A549 (cell line): Measurements from ENCODE around the gene ALDH7A1. TPM values are rescaled to one million over a fixed set of nuclear protein-coding genes. Genes with fewer than 3 reads are reported as not detected.

Experiments
- ATAC-seq, 2 experiments: fragments of 200-7000 bp in 1 of 2; fragments of >200 bp in 1 of 2; cut with Nextera tagmentation in 1 of 2; cut with Tn5 transposase in 1 of 2; 3 replicates each; pipeline versions ENCODE4 v1.8.0 to v1.9.1; 2018 to 2020; ENCODE audit warnings: mild to moderate bottlenecking in 1 of 2, moderate library complexity in 1 of 2
- CTCF ChIA-PET: fragments of 300-600 bp; sonication (Branson Sonifier 250); formaldehyde crosslinking; extraction: SDS; loops from one replicate; lab custom pipeline; 2021; ENCODE audit warnings: antibody characterized with exemption, inconsistent platforms; lab: Yijun Ruan, JAX
- POLR2A ChIA-PET: fragments of 350-600 bp; formaldehyde crosslinking; extraction: SDS; loops from one replicate; lab custom pipeline; 2021; ENCODE audit warnings: antibody characterized with exemption, inconsistent platforms; lab: Yijun Ruan, JAX
- DNase-seq, 2 experiments: peaks; one replicate each; pipeline versions ENCODE4 v3.0.0 to v3.0.0-alpha.2; 2011 to 2016; ENCODE audit warnings: low read depth in 1 of 2, low spot score in 1 of 2
- FAIRE-seq: peaks from 2 replicates; lab custom pipeline; 2011; peaks lifted over from hg19 to GRCh38; lab: Jason Lieb, UNC
- H3K27ac ChIP-seq, 2 experiments: fragments of >200 bp; sonication (Bioruptor Twin); formaldehyde crosslinking; 3 replicates each; pipeline ENCODE4 v1.5.1; 2016 to 2017
- H3K4me1 ChIP-seq: fragments of >200 bp; sonication (Bioruptor Twin); formaldehyde crosslinking; 3 replicates; pipeline ENCODE4 v1.6.1; 2016
- H3K4me2 ChIP-seq: fragments of >200 bp; sonication (Bioruptor Twin); formaldehyde crosslinking; 3 replicates; pipeline ENCODE4 v1.6.1; 2016
- H3K4me3 ChIP-seq: fragments of >200 bp; sonication (Bioruptor Twin); formaldehyde crosslinking; 3 replicates; pipeline ENCODE4 v1.5.1; 2016
- H3K9me3 ChIP-seq: fragments of >200 bp; sonication (Bioruptor Twin); formaldehyde crosslinking; 3 replicates; pipeline ENCODE4 v1.6.1; 2016
- CBX2 ChIP-seq: fragments of 200-600 bp; sonication (generic); IDR thresholded peaks from 2 replicates; pipeline ENCODE4 v1.6.1; 2016; ENCODE audit warnings: low read depth, mild to moderate bottlenecking, borderline replicate concordance
- EP300 ChIP-seq, 2 experiments: fragments of >200 bp; sonication (Bioruptor Twin); formaldehyde crosslinking; IDR thresholded peaks; 2 replicates in 1 of 2; 3 replicates in 1 of 2; pipeline ENCODE4 v1.6.1; 2016 to 2017
- FOSL2 ChIP-seq, 2 experiments: fragments of 450-650 bp in 1 of 2; fragments of >200 bp in 1 of 2; sonication (Bioruptor Twin) in 1 of 2; formaldehyde crosslinking; IDR thresholded peaks; 2 replicates each; pipeline versions ENCODE4 v1.5.0 to v1.6.1; 2016 to 2020; ENCODE audit warnings: mild to moderate bottlenecking in 1 of 2, moderate library complexity in 1 of 2
- HDAC2 ChIP-seq: fragments of 200-600 bp; sonication (generic); IDR thresholded peaks from 2 replicates; pipeline ENCODE4 v1.6.1; 2016
- HEYL ChIP-seq: fragments of 250-450 bp; sonication (Bioruptor Pico); IDR thresholded peaks from 2 replicates; pipeline ENCODE4 v1.8.0; 2021; ENCODE audit warnings: mild to moderate bottlenecking, moderate library complexity
- HOXB5 ChIP-seq: fragments of 250-450 bp; sonication (Bioruptor Pico); IDR thresholded peaks from 2 replicates; pipeline ENCODE4 v1.5.0; 2020; ENCODE audit warnings: mild to moderate bottlenecking, moderate library complexity
- JUN ChIP-seq, 2 experiments: fragments of >200 bp; sonication (Bioruptor Twin); formaldehyde crosslinking; IDR thresholded peaks; 2 replicates in 1 of 2; 3 replicates in 1 of 2; pipeline ENCODE4 v1.6.1; 2016 to 2017
- JUNB ChIP-seq: fragments of >200 bp; sonication (Bioruptor Twin); formaldehyde crosslinking; IDR thresholded peaks from 2 replicates; pipeline ENCODE4 v1.6.1; 2016
- KDM1A ChIP-seq: fragments of 200-600 bp; sonication (generic); IDR thresholded peaks from 2 replicates; pipeline ENCODE4 v1.6.1; 2016; ENCODE audit warnings: low read depth, mild to moderate bottlenecking
- MAFK ChIP-seq: fragments of 450-650 bp; IDR thresholded peaks from 2 replicates; pipeline ENCODE4 v1.6.1; 2014; ENCODE audit not compliant: partially characterized antibody
- PHF8 ChIP-seq: fragments of 200-600 bp; sonication (generic); IDR thresholded peaks from 2 replicates; pipeline ENCODE4 v1.6.1; 2016; ENCODE audit warnings: low read depth, mild to moderate bottlenecking, antibody characterized with exemption, moderate library complexity, borderline replicate concordance
- POLR2AphosphoS2 ChIP-seq: conservative IDR thresholded peaks from 2 replicates; pipeline ENCODE4 v1.6.1; 2012; ENCODE audit warnings: low read length, improper control_type of control experiment, inconsistent platforms
- RARB ChIP-seq: fragments of 250-450 bp; sonication (Bioruptor Pico); IDR thresholded peaks from 2 replicates; pipeline ENCODE4 v1.8.0; 2021; ENCODE audit warnings: mild to moderate bottlenecking, moderate library complexity
- RFX5 ChIP-seq: fragments of 450-650 bp; IDR thresholded peaks from 2 replicates; pipeline ENCODE4 v1.7.1; 2014; ENCODE audit warnings: antibody characterized with exemption, mild to moderate bottlenecking, moderate library complexity
- SREBF2 ChIP-seq: fragments of 450-650 bp; IDR thresholded peaks from 2 replicates; pipeline ENCODE4 v1.6.1; 2014; ENCODE audit warnings: mild to moderate bottlenecking, moderate library complexity
- ZNF302 ChIP-seq: fragments of 250-450 bp; sonication (Bioruptor Pico); IDR thresholded peaks from 2 replicates; pipeline ENCODE4 v1.9.0; 2021; ENCODE audit warnings: inconsistent platforms, mild to moderate bottlenecking, moderate library complexity
- WGBS: methylation state at CpG from one replicate; pipeline ENCODE4 v1.1.6; 2017; ENCODE audit errors: missing lambda C conversion rate; 5-methylcytosine and 5-hydroxymethylcytosine counted together
- polyA plus RNA-seq, 4 experiments: library from polyadenylated mRNA; depleted of rRNA in 3 of 4; stranded (reverse); fragments of >200 nt; fragmentation: RNase III in 1 of 4; extraction: RNeasy Plus Mini Kit Qiagen cat#74134 plus additional on column Dnase treatment in 1 of 4; gene quantifications; 2 replicates in 3 of 4; 3 replicates in 1 of 4; pipeline ENCODE4 v1.2.3, GENCODE V29; 2011 to 2017
- TF ChIP-seq, protein P1 (sequence below): fragments of 450-650 bp; IDR thresholded peaks from 2 replicates; pipeline ENCODE4 v1.6.1; 2014; ENCODE audit warnings: antibody characterized with exemption
- TF ChIP-seq, protein P2 (sequence below): IDR thresholded peaks from 2 replicates; pipeline ENCODE4 v1.6.1; 2012; ENCODE audit warnings: low read depth, borderline replicate concordance
- TF ChIP-seq, protein P3 (sequence below): fragments of 250-450 bp; sonication (Bioruptor Pico); IDR thresholded peaks from 2 replicates; pipeline ENCODE4 v1.5.0; 2020; ENCODE audit warnings: low read depth, mild to moderate bottlenecking, moderate library complexity
- TF ChIP-seq, protein P4 (sequence below): fragments of >200 bp; sonication (Bioruptor Twin); formaldehyde crosslinking; IDR thresholded peaks from 3 replicates; pipeline ENCODE4 v1.6.1; 2016
- TF ChIP-seq, protein P5 (sequence below): fragments of >200 bp; sonication (Bioruptor Twin); formaldehyde crosslinking; IDR thresholded peaks from 2 replicates; pipeline ENCODE4 v1.6.1; 2016

The ALDH7A1 gene
- polyA plus RNA-seq, 2 of the 4 experiments (the other 2 are of a cell fraction): 72.4 to 99.2 TPM

DNA sequence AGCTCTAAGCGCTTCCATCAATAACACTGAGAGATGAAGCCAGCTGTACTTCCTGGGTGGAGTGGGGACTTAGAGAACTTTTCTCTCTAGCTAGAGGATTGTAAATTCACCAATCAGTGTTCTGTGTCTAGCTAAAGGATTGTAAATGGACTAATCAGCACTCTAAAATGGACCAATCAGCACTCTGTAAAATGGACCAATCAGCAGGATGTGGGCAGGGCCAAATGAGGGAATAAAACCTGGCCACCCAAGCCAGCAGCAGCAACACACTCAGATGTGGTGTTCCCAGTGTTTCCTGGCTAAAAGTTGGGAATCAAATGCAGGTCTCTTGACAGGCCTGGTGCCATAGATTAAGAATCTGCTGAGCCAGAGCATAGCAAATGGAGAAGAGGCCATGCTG is 60.5 kb downstream of the ALDH7A1 start (continued):
- no peak for TF ChIP-seq RFX5
- TF ChIP-seq HEYL (CRISPR knock-in tag): no peak

DNA sequence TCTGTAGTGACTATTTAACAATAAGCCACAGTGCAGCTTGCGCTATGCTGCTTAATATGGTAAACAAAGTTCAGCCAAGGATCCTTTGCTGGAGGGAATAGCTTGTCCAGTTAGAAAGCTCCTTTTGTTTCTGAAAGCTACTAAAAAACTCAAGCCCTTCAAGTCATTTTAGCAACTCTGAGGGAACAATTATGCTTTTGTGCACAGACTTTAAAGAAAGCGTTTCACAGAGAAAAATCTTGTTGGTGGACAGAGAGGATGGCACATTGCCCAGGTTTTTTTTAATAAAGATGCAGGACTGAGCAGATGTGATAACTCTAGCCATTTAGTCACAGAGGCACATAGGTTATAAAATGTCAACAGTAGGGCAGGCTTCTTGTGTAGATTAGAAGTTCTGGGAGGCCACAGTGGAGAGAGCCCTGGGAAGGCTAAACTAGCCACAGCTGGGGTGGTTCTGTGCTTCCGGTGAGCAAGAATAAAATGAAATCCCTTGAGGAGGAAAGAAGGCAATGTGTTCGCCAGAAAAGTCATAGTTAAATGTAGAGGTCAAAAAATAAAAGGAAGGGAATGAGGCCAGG is 63.4 kb downstream of the ALDH7A1 start:
- no peak for TF ChIP-seq JUNB
- no peak for TF ChIP-seq KDM1A
- no peak for TF ChIP-seq SREBF2
- TF ChIP-seq EP300 (IDR thresholded peaks at IDR 0.05): no peak
- TF ChIP-seq, protein P1, sequence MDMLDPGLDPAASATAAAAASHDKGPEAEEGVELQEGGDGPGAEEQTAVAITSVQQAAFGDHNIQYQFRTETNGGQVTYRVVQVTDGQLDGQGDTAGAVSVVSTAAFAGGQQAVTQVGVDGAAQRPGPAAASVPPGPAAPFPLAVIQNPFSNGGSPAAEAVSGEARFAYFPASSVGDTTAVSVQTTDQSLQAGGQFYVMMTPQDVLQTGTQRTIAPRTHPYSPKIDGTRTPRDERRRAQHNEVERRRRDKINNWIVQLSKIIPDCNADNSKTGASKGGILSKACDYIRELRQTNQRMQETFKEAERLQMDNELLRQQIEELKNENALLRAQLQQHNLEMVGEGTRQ: no peak
- TF ChIP-seq, protein P2, sequence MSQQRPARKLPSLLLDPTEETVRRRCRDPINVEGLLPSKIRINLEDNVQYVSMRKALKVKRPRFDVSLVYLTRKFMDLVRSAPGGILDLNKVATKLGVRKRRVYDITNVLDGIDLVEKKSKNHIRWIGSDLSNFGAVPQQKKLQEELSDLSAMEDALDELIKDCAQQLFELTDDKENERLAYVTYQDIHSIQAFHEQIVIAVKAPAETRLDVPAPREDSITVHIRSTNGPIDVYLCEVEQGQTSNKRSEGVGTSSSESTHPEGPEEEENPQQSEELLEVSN: no peak
- TF ChIP-seq RARB (CRISPR knock-in tag): no peak
- no peak for TF ChIP-seq PHF8
- TF ChIP-seq, protein P3, sequence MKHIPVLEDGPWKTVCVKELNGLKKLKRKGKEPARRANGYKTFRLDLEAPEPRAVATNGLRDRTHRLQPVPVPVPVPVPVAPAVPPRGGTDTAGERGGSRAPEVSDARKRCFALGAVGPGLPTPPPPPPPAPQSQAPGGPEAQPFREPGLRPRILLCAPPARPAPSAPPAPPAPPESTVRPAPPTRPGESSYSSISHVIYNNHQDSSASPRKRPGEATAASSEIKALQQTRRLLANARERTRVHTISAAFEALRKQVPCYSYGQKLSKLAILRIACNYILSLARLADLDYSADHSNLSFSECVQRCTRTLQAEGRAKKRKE (CRISPR knock-in tag): no peak
- TF ChIP-seq, protein P4, sequence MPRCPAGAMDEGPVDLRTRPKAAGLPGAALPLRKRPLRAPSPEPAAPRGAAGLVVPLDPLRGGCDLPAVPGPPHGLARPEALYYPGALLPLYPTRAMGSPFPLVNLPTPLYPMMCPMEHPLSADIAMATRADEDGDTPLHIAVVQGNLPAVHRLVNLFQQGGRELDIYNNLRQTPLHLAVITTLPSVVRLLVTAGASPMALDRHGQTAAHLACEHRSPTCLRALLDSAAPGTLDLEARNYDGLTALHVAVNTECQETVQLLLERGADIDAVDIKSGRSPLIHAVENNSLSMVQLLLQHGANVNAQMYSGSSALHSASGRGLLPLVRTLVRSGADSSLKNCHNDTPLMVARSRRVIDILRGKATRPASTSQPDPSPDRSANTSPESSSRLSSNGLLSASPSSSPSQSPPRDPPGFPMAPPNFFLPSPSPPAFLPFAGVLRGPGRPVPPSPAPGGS: no peak
- TF ChIP-seq FOSL2 (IDR thresholded peaks at IDR 0.05): no peak
- TF ChIP-seq FOSL2 (CRISPR knock-in tag; IDR thresholded peaks at IDR 0.05): no peak
- no peak for TF ChIP-seq CBX2
- no peak for TF ChIP-seq HEYL (CRISPR knock-in tag)
- no peak for TF ChIP-seq JUN (IDR thresholded peaks at IDR 0.05)
- no peak for TF ChIP-seq ZNF302
- no peak for TF ChIP-seq HDAC2
- POLR2A ChIA-PET: no interaction called here
- CTCF ChIA-PET: interaction anchor here (1.2 to 7.1 kb wide), 4 partner anchors 8 to 193 kb away, joined by 5 to 38 read pairs (median 14); no protein-coding TSS in a partner anchor
- ATAC-seq (no peak), DNase-seq (no peak), FAIRE-seq (no peak)
- Histone ChIP-seq H3K4me3 (no peak overlapping the region), H3K27ac (no peak overlapping the region), H3K4me1 (no peaks in the 10 kb centered on the region), H3K4me2 (no peak overlapping the region), H3K9me3 (no peaks in the 10 kb centered on the region)
- WGBS: 68% methylated on average over 4 of the region's 4 CpGs

DNA sequence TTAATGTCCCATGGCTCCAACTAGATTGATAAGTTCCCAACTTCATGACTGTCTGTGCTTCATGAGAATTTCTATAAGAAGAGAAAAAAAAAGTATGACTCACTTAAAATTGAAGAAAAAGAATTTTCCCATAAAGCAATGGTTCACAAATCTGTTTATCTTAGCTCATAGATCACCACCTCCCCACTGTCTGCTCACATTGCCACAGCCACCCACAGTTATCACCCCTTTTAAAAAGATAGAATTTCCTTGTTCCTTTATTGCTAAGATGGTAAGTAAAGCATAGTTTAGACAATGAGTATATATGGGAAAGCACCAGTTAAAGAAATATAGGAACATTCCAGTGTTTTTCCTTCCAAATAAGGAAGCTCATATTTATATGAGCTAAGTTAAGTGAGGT is 67.1 kb downstream of the ALDH7A1 start:
- CTCF ChIA-PET: no interaction called here
- H3K9me3 ChIP-seq: no peaks in the 10 kb centered on the region
- no peak for TF ChIP-seq MAFK
- TF ChIP-seq, protein P5, sequence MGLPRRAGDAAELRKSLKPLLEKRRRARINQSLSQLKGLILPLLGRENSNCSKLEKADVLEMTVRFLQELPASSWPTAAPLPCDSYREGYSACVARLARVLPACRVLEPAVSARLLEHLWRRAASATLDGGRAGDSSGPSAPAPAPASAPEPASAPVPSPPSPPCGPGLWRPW: no peak
- TF ChIP-seq HOXB5 (CRISPR knock-in tag): no peak
- no peak for TF ChIP-seq POLR2AphosphoS2
- TF ChIP-seq HEYL (CRISPR knock-in tag): no peak
- TF ChIP-seq FOSL2 (IDR thresholded peaks at IDR 0.05): no peak
- 0 out of 2 replicates have a peak, but pooled peaks have one; percentile 14 for TF ChIP-seq FOSL2 (CRISPR knock-in tag; IDR thresholded peaks at IDR 0.05)
- TF ChIP-seq, protein P3 (CRISPR knock-in tag): no peak
- TF ChIP-seq, all 56 proteins: peak for 1
- H3K4me1 ChIP-seq: no peaks in the 10 kb centered on the region
- no peak for ATAC-seq
- H3K27ac ChIP-seq: no peak overlapping the region
- POLR2A ChIA-PET: no interaction called here
- H3K4me2 ChIP-seq: no peak overlapping the region
- H3K4me3 ChIP-seq: no peak overlapping the region
- DNase-seq: no peak
- no peak for FAIRE-seq
